GM21723 (cell line): ENCODE results near the gene ABCB8.
A peak's percentile ranks its signal among the peaks of the same experiment; 100 is the strongest.

ENCODE experiments used
- ATAC-seq: cut with Tn5 transposase; IDR thresholded peaks from one replicate; pipeline ENCODE4 v1.9.1; 2021; ENCODE audit warnings: mild to moderate bottlenecking, moderate library complexity; ENCODE audit not compliant: unreplicated experiment

The ABCB8 gene

DNA sequence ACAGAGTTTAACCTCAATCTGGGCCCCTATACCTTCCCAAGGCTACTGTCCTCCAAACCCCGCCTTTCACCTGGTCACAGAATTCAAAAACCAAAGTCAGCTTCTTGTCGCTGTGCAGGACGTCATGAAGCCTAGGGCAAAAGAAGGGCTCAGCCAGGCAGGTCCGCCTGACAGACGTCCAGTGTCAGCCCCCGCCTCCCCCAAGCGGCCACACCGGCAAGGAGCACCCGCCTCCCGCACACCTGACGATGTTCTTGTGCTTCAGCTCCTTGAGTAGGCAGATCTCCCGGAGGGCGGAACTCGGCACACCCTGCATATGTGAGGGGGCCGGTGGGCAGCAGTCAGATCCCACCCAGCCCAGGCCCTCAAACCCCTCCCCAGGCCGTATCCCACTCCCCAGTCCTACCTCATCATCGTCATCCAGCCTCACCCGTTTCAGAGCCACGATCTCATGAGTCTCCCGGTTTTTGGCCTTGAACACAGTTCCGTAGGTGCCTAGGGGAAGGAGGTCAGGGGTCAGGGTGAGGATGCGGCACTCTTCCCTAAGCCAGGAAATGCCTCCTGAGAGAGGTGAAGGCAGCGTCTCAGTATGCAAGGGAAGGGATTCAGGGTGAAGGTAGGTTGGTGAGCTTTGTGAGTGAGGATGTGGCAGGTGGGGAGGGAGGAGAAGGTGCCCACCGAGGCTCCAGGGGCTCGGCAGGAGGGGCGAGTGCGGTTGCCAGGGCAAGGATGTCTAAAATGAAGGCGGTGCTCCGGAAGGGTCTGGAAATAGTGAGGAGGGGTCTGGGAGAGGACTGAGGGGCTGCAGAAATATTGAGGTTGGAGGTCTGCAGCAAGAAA, 28.6 kb downstream of the ABCB8 start:
- no peak for ATAC-seq

DNA sequence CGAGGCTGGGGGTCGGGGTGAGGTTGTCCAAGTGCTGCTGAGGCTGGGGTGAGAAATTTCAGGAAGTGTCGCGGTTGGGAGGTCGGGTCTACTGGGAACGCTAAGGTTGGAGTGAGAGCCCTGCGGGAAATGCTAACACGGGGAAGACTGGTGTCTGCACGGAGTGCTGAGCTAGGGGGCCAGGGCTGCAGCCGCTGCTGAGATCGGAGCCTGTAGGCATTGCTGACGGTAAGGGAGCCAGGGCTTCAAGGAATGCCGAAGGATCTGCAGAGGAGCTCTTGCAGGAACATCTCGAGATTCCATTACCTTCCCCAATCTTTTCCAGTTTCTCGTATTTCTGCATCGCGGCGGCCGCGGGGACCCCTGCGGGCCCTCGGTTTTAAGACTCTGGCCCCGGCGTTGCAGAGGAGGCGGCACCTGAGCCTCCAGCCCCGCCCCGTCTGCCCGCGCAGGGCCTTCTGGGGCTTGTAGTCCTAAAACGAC, 29.3 kb downstream of the ABCB8 start, which contains the start of gene CDK5:
Gene CDK5 (minus strand): TSS at position 392 of the 483 bp plus-strand sequence. CDS start 49 bp downstream, at position 343.
- ATAC-seq, result peak; percentile 12

DNA sequence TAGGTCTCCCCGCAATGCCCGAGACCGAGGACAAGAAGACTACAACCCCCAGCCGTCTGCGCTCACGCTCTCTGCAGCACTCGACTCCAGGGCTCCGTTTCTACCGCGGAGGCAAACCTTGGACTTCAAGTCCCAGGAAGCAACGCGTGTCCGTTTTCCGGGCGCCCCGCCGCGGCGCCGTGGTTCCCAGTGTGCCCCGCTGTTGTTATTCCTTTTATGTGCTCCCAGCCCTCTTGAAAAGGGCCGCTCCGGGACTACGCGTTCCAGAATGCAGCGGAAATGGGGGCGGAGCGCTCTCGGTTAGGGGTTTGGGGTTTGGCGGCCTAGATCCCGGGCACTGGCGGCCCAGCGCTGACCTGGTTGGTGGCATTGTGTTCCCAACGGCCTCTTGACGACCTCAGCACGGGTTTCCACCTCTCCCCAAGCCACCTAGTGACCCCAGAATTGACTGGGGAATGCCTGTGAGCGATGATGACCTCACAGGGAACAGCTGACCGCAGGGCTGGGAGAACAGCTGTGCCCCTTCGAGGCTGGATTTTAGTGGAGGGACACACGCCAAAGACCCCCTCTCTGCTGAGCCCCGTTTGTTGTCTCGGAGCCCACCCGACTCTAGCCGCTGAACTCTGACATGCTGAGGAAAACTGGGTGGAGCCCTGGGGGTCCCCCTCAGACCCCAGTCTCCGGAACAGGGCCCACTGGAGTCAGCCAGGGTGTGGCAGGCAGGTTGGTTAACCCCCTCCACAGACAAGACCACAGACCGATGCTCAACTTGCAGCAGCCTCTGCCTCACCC, 29.9 kb downstream of the ABCB8 start:
- peak; percentile 85 for ATAC-seq

DNA sequence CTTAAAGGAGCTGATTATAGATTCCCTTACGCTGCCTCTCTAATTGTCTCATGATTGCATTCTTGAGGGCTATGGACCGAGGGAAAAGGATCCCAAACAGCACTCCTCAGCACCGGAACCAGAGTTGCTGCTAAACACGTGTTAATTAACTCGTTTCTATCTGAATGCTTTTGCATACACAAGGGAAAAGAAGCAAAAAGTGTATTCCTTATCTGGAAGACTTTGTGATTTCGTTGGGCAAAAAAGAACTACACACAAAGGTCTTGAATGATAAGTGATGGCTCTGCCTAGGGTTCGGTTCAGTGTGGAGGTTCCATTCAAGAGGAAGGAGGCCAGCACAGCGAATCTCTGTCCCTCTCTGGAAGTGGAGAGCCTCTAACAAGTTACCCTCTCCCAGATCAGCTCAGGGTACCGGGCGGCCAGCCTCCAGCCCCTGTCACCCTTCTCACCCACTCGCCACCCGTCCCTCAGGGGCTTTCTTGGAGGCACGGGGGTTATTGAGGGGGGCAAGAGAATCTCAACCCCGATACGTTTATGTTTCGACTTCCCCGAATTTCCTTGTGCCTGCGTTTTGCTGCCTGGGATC, 30.6 kb downstream of the ABCB8 start:
- no peak for ATAC-seq

DNA sequence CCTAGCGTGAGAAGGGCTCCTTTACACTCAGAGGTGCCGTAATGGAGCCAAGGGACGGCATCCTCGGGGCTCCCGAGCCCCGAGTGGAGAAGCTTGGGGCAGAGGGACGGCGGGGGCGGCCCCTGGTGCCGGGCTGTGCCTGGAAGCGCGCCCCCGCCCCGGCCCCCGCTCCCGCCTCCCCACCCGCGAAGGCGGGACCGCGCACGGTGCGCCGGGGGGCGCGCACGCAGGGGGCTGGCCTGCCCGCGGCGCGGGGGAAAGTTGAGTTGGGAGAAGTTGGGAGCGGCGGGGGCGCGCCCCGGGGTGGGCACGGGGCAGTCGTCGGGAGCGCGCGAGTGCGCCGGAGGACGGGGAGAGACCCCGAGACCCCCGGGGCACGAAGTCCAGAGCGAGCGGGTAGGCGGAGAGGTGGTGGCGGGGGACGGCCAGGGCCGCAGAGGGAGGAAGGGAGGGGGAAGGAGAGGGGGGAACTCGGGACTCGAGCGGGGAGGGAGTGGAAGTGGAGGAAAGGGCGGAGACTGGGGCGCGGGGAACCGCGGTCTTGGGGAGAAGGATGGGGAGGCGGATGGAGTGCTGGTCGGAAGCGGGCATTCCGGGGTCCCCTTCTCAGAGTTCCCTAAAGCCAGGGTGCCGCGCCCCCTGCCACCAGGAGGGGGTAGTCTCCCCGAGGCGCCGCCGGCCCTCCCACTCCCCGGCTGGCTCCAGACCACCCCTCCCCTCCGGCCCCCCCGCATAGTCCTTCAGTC, 31.3 kb downstream of the ABCB8 start, which contains the start of gene SLC4A2:
Gene SLC4A2 (plus strand): TSS at position 223 of the 746 bp plus-strand sequence. CDS start 2,399 bp downstream, outside the sequence.
- ATAC-seq, result peak; percentile 36

DNA sequence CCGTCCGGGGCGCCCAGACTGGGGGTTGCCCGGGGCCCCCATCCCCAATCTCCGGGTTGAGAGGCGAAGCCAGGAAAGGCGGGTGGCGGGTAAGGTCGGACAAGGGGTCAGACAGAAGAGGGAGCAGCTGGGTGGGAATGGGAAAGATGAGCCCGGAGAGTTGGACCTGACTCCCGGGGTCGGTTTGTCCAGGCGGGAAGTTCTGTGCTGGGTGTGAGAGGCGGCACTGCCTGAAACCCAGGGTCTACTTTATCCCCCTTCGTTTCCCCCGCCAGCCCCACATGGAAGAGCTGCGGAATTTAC, 31.8 kb downstream of the ABCB8 start:
- ATAC-seq, result no peak

DNA sequence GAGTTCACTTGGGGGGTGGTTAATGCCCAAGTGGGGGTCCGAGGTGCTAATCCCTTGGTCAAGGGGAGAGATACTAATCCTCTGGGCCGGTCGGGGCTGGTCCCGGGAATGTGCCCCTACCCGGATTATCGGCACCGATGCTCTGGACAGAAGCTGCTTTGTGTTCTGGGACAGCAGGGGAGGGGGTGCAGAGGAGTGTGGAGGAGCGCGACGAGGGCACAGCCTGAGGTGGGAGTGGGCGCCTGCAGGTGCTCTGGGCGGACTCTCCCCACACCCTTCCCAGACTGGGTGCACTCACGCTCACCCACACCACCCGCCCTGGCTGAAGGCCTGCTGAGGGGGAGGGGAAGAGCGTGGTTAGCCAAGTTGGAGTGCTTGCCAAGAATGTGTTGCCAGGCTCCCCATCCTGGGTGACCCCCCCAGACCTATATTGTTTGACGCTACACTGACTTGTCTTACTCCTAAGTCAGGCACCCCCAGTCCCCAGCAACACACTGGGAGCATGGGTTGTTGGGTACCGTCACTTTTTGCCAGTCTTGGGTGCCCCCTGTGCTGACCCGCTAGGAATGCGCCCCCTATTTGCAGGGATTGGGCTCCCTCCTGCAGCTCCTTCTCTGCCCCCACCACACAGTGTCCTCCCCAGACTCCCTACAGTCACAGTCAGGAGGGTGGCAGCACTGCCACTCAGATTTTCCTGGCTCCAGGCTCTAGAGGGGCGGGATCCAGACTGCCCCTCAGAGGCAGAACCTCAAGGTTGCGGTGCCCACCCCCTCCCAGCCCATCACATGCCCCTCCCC, 32.4 kb downstream of the ABCB8 start:
- no peak for ATAC-seq

DNA sequence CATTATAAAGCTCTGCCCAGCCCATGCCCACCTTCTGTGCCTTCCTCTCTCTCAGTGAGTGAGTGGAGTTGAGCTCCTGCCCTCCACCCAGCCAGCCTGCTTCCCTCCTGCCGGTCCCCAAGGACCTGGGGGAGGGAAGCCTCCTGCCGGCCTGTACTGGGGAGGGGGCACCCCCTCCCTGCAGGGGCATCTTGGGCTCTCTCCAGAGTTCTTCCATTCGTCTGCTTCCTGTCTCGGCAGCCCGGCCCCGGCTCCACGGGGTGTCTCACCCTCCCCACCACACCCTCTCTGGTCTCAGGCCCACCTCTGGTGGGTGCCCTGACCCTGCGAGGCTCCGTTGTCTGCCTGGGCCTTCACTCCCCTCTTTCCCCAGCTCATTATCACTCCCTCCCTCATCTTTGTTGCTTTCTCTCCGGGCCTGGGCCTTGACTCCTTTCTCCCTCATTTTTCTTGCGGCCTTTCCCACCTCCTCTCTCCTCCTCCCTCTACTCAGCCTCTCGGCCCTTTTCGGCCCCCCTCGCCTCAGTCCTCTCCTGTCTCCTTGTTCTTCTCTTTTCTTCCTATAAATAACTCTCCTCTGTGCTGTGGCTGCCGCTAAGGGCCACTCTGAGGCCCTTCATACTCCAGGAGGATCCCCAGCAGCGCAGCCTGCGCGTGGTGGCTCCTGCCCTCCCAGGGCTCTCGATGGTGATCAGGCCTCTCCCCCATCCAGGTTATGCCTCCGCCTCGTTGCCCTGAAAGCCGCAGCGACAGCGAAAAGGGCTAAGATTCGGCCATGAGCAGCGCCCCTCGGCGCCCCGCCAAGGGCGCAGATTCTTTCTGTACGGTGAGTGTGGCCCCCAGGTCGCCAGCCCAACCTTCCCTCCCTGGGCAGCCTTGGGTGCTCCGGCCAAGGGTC, 33.2 kb downstream of the ABCB8 start:
- no peak for ATAC-seq

DNA sequence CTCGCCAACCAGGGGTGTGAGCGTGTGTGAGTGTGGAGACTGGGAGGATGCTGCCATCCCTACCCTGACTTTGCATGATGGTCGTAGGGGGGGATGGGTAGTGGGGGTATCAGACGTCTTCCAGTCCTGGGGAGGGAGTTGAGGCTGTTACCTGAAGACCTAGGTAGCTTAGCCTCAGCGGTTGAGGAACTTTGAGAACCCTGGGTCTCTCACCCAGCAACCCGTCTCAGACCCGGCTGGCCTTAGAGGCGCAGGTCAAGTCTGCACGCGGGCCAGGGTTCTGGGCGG, 33.8 kb downstream of the ABCB8 start:
- ATAC-seq, result no peak

DNA sequence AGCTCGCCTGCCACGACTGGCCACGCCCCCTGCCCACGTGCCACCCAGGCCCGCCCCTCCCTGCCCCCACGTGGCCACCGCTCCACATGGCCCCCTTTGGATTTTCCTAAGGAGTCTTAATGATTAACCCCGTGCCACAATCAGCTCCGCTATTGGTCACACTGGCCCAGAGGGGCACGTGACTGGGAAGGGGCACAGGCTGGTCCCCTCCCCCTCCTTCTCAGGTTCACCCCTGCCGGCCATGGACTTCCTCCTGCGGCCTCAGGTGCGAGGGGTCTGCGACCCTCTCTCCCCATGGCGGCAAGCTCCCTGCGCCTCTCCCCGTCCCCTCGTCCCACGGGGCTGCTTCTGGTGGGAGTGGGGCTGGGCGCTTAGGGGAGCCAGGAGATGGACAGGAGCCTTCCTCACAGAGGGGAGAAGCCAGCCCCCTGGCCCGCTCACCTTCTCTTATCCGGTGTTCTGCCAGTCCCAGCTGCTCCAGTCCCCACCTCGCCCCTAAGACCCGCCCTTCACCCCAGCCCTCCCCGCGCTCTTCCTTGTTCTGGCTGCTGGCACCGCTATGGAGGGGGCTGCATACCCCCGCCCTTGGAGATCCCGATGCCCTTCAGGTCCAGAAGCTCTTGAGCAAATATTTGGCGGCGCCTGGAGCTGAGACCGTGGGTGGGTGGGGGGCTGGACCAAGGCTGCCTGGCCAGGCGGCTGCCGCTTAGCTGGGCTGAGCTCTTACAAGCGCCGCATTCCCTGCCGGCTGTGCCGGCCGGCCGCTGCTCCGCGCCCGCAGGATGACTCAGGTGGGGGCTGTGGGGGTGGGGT, 34.4 kb downstream of the ABCB8 start:
- no peak for ATAC-seq

DNA sequence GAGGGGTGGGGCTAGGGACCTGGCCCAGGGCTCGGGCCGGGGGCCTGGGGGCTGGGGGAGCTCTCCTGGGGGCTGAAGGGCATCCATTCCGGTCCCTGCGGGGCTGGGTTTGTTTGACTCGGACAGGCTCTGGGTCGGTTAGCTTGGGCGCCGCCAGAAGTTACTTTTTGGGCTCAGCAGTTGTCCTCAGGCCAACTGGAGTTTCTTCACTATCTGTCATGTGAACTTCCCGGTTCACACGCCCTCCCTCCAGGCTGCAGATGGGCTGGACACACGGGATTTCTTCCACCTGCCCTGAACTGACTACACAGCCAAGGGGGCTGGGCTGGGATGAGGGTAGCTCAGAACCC, 34.9 kb downstream of the ABCB8 start:
- ATAC-seq, result no peak

DNA sequence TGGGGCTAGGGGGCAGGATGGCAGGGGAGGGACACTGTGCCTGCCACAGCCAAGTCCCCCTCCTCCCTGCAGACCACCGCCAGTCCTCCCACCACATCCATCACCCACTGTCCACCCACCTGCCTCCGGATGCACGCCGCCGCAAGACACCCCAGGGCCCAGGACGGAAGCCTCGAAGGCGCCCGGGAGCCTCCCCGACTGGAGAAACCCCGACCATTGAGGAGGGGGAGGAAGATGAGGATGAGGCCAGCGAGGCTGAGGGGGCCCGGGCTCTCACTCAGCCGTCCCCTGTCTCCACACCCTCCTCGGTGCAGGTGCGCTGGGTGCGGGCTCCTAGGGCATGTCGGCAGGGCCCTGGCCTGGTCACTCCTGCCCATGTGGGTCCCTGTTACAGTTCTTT, 36.2 kb downstream of the ABCB8 start:
- no peak for ATAC-seq

DNA sequence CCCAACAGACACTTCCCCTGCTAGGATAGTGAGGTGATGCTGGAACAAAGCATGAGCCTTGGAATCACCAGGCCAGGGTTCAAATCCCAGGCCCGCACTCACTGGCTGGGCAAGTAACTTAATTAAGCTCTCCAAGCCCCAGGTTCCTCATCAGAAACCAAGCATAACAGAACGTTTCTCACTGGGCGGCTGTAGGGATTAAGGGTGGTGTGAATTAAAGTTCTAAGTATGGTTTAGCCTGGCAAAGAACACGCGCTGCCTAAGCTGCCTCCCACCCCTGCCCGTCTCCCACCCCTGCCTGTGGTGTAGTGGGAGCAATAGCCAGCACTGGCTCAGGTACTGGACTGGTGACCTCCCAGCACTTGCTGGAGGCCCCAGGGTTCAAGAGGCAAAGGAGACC, 36.7 kb downstream of the ABCB8 start:
- ATAC-seq, result no peak

DNA sequence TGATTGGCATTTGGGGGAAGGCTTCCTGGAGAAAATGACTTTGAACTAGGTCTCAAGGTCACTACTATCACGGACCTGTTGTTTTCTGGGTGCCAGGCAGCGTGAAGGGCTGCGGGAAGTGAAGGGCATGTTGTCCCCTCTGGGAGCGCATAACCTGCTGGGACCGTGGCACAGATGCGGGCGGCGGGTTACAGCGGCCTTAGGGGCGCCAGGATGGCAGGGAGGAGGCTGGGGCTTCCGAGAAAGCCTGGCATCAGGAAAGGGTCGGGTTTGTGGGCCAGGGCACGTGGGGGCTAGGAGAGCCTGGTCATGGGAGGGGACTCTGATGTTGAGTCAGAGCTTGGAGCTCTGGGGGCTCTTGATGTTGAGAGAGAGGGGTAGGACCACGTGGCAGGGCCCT, 37.3 kb downstream of the ABCB8 start:
- no peak for ATAC-seq

DNA sequence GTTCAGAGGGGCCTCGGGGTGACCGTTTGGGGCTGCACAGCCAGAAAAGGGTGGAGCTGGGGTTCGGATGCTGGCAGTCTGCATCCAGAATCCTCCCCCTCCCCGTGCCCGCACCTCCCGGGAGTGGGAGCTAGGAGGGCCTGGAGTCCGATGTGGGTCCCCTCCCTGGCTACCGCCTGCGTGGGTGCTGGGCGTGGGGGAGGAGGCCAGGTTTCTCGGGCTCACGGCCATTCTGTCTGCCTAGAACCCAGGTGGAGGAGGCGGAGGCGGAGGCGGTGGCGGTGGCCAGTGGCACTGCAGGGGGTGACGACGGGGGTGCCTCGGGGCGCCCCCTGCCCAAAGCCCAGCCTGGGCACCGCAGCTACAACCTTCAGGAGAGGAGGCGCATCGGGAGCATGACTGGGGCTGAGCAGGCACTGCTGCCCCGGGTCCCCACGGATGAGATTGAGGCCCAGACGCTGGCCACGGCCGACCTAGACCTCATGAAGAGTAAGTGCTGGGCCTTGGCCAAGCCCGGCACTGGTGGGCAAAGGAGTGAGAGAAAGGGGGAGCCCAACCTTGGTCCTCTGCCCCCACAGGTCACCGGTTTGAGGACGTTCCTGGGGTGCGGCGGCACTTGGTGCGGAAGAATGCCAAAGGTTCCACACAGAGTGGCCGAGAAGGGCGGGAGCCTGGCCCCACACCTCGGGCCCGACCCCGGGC, 38.2 kb downstream of the ABCB8 start:
- no peak for ATAC-seq

DNA sequence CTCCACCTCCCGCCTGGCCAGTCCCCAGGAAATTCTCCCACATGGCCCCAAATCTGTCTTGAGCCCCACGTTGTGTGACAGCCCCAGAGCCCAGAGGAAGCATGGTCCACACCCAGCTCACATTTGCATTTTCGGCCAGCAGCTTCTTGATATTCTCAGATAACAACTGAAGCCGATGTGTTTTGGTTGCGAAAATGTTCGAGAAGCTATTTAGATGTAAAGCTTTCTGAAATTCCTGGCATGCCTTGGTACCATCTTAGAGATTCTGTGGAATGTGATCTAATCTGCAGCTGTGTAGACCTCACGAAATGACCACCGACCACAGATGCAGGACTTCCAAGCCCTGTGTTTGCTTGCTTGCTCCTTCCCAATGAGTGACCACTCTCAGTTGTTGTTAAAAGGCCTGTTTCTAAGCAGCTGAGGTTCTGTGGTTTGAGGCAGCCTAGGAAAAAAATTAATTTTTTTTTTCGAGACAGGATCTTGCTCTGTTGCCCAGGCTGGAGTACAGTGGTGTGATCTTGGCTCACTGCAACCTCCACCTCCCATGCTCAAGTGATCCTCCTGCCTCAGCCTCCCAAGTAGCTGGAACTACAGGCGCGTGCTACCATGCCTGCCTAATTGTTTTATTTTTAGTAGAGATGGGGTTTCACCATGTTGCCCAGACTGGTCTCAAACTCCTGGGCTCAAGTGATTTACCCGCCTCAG, 40.0 kb downstream of the ABCB8 start:
- no peak for ATAC-seq

DNA sequence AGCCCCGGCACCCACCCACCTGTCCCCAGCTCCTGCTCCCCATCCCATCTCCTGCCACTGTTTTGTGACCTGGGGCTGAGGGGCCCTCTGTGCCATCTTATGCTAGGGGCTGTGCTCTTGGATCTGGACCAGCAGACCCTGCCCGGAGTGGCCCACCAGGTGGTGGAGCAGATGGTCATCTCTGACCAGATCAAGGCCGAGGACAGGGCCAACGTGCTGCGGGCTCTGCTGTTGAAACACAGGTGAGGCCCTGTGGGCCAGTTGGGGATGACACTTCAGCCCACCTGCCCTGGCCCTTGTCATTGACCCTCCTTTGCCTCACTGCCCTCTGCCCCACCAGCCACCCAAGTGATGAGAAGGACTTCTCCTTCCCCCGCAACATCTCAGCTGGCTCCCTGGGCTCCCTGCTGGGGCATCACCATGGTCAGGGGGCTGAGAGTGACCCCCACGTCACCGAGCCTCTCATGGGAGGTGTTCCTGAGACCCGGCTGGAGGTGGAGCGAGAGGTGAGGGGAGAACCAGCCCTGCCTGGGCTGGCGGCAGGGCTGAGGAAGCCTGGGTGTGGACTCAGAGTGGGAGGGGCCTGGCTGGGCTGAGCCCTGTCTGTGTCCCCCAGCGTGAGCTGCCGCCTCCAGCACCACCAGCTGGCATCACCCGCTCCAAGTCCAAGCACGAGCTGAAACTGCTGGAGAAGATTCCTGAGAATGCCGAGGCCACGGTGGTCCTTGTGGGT, 41.8 kb downstream of the ABCB8 start:
- no peak for ATAC-seq
